Sigmoid colon (tissue), 4 donors: ENCODE measurements around the gene L1TD1.

ENCODE experiments used
- EP300 ChIP-seq, 4 donors: sonication (generic); formaldehyde crosslinking; IDR thresholded peaks; one replicate each; pipeline ENCODE4 v1.6.1; 2017; ENCODE audit warnings: antibody characterized with exemption in 4 of 4
- POLR2AphosphoS5 ChIP-seq, 4 donors: sonication (generic); formaldehyde crosslinking; IDR thresholded peaks; one replicate each; pipeline ENCODE4 v1.6.1; 2017; ENCODE audit warnings: antibody characterized with exemption in 4 of 4
- TF ChIP-seq, protein P1 (sequence below), 4 experiments: fragments of 450-650 bp in 3 of 4; fragments of 200-600 bp in 1 of 4; IDR thresholded peaks; one replicate each; pipeline ENCODE4 v1.5.1; 2016 to 2019; ENCODE audit warnings: antibody characterized with exemption in 4 of 4, mild to moderate bottlenecking in 3 of 4, moderate library complexity in 2 of 4

DNA sequence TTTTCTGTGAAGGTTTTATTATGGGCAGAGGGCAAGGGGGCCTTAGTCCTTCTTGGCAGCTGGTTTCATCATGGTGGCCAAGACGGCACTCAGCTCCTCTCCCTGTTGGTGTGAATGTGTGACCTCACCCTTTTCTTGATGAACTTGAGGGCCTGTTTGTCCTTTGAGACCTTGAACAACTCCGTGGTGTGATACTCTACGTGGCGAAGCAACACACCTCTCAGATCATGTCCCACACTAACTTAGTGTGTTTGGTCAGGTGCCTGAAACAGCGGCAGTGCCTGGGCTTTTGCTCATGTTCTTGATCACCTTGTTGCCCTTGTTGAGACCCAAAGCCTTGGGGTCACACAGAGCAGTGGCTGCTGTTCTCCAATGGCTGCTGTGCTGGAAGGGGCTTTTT lies 13.4 kb downstream of the L1TD1 start:
- TF ChIP-seq, protein P1, sequence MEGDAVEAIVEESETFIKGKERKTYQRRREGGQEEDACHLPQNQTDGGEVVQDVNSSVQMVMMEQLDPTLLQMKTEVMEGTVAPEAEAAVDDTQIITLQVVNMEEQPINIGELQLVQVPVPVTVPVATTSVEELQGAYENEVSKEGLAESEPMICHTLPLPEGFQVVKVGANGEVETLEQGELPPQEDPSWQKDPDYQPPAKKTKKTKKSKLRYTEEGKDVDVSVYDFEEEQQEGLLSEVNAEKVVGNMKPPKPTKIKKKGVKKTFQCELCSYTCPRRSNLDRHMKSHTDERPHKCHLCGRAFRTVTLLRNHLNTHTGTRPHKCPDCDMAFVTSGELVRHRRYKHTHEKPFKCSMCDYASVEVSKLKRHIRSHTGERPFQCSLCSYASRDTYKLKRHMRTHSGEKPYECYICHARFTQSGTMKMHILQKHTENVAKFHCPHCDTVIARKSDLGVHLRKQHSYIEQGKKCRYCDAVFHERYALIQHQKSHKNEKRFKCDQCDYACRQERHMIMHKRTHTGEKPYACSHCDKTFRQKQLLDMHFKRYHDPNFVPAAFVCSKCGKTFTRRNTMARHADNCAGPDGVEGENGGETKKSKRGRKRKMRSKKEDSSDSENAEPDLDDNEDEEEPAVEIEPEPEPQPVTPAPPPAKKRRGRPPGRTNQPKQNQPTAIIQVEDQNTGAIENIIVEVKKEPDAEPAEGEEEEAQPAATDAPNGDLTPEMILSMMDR (IDR thresholded peaks at IDR 0.05), result no peak
- TF ChIP-seq POLR2AphosphoS5 (IDR thresholded peaks at IDR 0.05) (no peak), EP300 (IDR thresholded peaks at IDR 0.05) (no peak)
